ENCODE measurements around the gene OLFM2. TPM values are rescaled to one million over a fixed set of nuclear protein-coding genes. Genes with fewer than 3 reads are reported as not detected.
A peak's percentile ranks its signal among the peaks of the same experiment; 100 is the strongest.

Gene OLFM2
- total and polyA plus RNA-seq, 12 donors = 0.30 to 8.0 (median 1.4) TPM

GRCh38 chr19:9913237-9914000 is 22.9 kb downstream of the OLFM2 start:
- H3K36me3 ChIP-seq = no peaks in the 10 kb centered on the region
- DNase-seq = no peak
- 1 to 2% methylated on average over 60 to 88 of the region's 95 CpGs for WGBS, 2 donors
- H3K9me3 ChIP-seq = no peaks in the 10 kb centered on the region
- peaks cover 5 to 20% (median 14%) of the 10 kb centered on the region in 9 donors for H3K4me1 ChIP-seq
- intact Hi-C loops (cut with DNase I) = loop anchor here in 1 of 10 donors (10.0 kb wide), 1 partner anchor 69 kb away; no protein-coding TSS in a partner anchor
- no peak for TF ChIP-seq CTCF (IDR thresholded peaks at IDR 0.05)
- H3K4me3 ChIP-seq = peak overlapping the region; percentile 15 to 57 (median 46)
- H3K27me3 ChIP-seq = peaks cover 10 to 92% (median 51%) of the 10 kb centered on the region in 7 donors
- ATAC-seq = peak in 2 of 8 donors; percentile 21 to 25
- no peak overlapping the region for H3K27ac ChIP-seq

- Histone ChIP-seq H3K27ac (no peak overlapping the region), H3K9me3 (no peaks in the 10 kb centered on the region), H3K27me3 (peaks cover 10 to 87% (median 51%) of the 10 kb centered on the region in 7 donors), H3K36me3 (no peaks in the 10 kb centered on the region), H3K4me3 (peak overlapping the region in 7 of 10 donors; percentile 38 to 57 (median 47)), H3K4me1 (peaks cover 5 to 20% (median 14%) of the 10 kb centered on the region in 9 donors)
- no peak for ATAC-seq
- no peak for TF ChIP-seq CTCF (IDR thresholded peaks at IDR 0.05)
- intact Hi-C loops (cut with DNase I) = loop anchor here in 1 of 10 donors (10.0 kb wide), 1 partner anchor 68 kb away; no protein-coding TSS in a partner anchor
- 29 to 30% methylated on average over 24 of the region's 24 CpGs for WGBS, 2 donors
- no peak for DNase-seq
Observed at GRCh38 chr19:9912551-9913236, 23.6 kb downstream of the OLFM2 start.

- WGBS, 2 donors = 64 to 67% methylated on average over 6 of the region's 6 CpGs
Observed at GRCh38 chr19:9911524-9912185, 24.7 kb downstream of the OLFM2 start.

More at GRCh38 chr19:9911524-9912185, 24.7 kb downstream of the OLFM2 start:
- ATAC-seq (no peak), DNase-seq (no peak)
- intact Hi-C loops (cut with DNase I) = loop anchor here in 1 of 10 donors (10.0 kb wide), 1 partner anchor 67 kb away; no protein-coding TSS in a partner anchor
- no peak overlapping the region for H3K27ac ChIP-seq
- TF ChIP-seq CTCF (IDR thresholded peaks at IDR 0.05) = no peak
- H3K36me3 ChIP-seq = no peaks in the 10 kb centered on the region
- H3K9me3 ChIP-seq = no peaks in the 10 kb centered on the region
- peaks cover 10 to 76% (median 51%) of the 10 kb centered on the region in 7 donors for H3K27me3 ChIP-seq
- peaks cover 5 to 20% (median 14%) of the 10 kb centered on the region in 9 donors for H3K4me1 ChIP-seq
- no peak overlapping the region for H3K4me3 ChIP-seq
